ENCODE measurements around the gene NAGA.
"Not testable (repeated sequence)": the region's sequence is repeated elsewhere in the genome, so short reads cannot be mapped to it uniquely, and the experiment has no call there.

The NAGA gene

DNA sequence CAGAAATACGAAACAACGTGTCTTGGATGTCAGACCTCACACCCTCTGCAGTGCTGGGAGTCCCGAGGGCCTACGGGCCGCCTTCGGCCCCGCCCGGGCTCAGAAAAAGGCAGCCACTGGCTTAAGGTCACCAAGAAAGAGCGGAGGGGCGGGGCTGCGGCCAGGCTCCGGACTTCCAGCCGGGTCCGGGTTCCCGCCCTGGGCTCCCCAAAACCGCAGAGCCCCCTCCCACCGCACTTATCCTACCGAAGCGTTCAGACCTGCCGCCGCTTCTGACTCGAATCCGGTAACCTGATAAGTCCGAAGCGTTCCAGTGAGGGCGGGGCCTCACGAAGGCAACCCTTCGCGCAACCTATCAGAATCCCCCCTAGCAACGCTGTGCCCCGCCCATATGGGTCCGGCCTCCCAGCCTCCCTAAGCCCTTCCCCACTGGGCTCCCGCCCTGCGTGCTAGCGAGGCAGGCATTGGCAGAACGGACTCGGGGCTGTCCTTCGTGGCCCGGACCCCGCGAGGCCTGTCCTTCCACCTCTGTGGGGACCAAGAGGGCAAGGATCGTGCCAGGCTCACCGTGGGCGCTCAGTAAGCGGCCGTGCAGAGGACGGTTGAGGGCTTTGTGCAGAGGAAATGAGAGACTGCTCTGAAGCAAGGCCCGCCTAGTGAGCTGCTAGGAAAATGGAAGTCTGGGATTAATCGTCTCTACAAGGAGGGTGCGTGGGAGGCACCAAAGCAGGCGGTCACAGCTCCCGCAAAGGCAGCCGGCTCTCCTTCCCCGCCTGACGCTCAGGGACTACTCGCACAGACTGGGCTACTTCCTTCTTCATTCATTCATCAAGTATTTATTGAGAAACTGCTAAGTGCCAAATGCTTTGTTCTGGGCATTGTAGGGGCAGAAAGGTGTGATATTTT lies at the start of gene NAGA:
Gene NAGA (minus strand): TSS at position 296 of the 906 bp plus-strand sequence. CDS start 515 bp downstream, outside the sequence.
- Histone ChIP-seq H3K27me3 (replicated peaks; ENCODE audit: control insufficient read depth, insufficient read depth, low read length) (no peaks in the 10 kb centered on the region), H3K4me1 (ENCODE audit: control insufficient read depth, insufficient read depth, low read length) (peaks cover 31% of the 10 kb centered on the region), H3K9ac (ENCODE audit: low read length) (peak within 1 kb of the TSS; percentile 74), H3K9me3 (ENCODE audit: control insufficient read depth, low read length) (no peaks in the 10 kb centered on the region), H3K36me3 (ENCODE audit: control insufficient read depth, insufficient read depth, low read length, severe bottlenecking) (no peaks in the 10 kb centered on the region), H3K4me3 (ENCODE audit: low read length) (peak within 1 kb of the TSS; percentile 76)
- peak; percentile 99 for DNase-seq (ENCODE audit: low read depth)

DNA sequence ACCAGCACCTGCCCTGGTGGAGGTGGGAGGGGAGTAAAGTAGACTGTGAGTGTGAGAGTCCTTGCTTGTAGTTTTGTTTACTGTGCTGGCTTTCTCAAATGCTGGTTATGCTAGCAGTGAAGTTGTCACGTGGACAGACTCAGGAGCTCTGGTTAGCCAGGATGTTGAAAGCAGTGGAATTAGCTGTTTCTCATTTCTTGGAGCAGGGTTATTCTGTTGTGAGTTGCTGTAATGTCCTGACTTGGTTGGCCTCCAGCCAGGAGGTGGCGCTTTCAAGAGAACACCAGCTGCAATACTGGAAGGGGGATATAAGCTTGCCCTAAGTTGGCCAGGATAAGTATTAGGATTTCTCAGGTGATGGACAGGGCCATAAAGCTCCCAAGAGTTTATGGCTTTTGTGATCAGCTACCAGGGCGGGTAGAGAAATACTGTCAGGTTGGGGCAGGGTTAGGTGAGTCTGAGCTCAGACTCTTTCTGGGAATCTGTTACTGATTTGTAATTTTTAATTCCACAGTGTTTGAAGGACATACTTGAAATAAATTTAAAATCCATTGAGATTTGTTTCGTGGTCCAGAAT lies 46.3 kb upstream of the NAGA start:
- H3K4me3 ChIP-seq (ENCODE audit: low read length): no peak overlapping the region
- H3K9ac ChIP-seq (ENCODE audit: low read length): no peak overlapping the region
- H3K36me3 ChIP-seq (ENCODE audit: control insufficient read depth, insufficient read depth, low read length, severe bottlenecking): no peaks in the 10 kb centered on the region
- peaks cover 14% of the 10 kb centered on the region for H3K9me3 ChIP-seq (ENCODE audit: control insufficient read depth, low read length)
- DNase-seq (ENCODE audit: low read depth): no peak
- H3K4me1 ChIP-seq (ENCODE audit: control insufficient read depth, insufficient read depth, low read length): peaks cover 8% of the 10 kb centered on the region
- H3K27me3 ChIP-seq (replicated peaks; ENCODE audit: control insufficient read depth, insufficient read depth, low read length): no peaks in the 10 kb centered on the region

DNA sequence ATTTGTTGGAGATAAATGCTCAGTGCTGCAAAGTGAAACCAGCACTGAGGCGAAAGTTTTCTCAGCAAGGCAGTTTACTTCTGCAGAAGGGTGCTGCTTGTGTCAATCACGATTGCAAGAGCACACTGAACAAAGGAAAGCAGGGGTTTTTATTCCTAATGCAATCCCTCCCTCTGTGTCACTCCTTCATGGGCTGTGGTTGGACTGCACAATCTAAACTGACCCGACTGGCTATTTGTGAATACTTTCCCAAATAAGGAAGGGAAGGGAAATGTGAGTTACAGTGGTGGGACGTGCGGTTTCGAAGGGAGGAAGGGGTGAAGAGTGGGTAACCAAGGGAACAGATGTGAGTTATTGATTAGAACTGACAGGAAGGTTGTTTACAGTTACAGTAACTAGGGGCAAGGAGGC lies 44.8 kb upstream of the NAGA start:
- H3K4me3 ChIP-seq (ENCODE audit: low read length); H3K4me1 ChIP-seq (ENCODE audit: control insufficient read depth, insufficient read depth, low read length); H3K27me3 ChIP-seq (replicated peaks; ENCODE audit: control insufficient read depth, insufficient read depth, low read length); H3K36me3 ChIP-seq (ENCODE audit: control insufficient read depth, insufficient read depth, low read length, severe bottlenecking); DNase-seq (ENCODE audit: low read depth); H3K9ac ChIP-seq (ENCODE audit: low read length): not testable (repeated sequence)
- peaks cover 14% of the 10 kb centered on the region for H3K9me3 ChIP-seq (ENCODE audit: control insufficient read depth, low read length)

DNA sequence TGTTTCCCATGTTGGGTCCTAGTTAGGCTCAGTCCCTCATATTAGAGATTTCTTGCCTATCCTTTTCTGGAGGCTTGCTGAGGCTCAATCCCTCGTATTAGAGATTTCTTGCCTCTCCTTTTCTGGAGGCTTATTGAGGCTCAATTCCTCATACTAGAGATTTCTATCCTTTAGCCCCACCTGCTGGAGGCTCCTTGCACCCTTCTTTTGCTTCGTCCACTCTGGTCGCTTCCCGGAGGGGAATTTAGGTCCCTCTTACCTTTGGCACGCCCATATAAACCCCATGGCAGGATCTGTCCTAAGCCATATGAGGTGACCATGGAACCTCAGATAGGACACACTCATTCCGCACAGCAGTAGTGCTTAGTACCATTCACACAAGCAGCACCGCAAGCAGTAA lies 44.1 kb upstream of the NAGA start:
- Histone ChIP-seq H3K9ac (ENCODE audit: low read length) (no peak overlapping the region), H3K4me3 (ENCODE audit: low read length) (no peak overlapping the region), H3K36me3 (ENCODE audit: control insufficient read depth, insufficient read depth, low read length, severe bottlenecking) (no peaks in the 10 kb centered on the region), H3K4me1 (ENCODE audit: control insufficient read depth, insufficient read depth, low read length) (peaks cover 8% of the 10 kb centered on the region), H3K9me3 (ENCODE audit: control insufficient read depth, low read length) (peaks cover 14% of the 10 kb centered on the region), H3K27me3 (replicated peaks; ENCODE audit: control insufficient read depth, insufficient read depth, low read length) (no peaks in the 10 kb centered on the region)
- DNase-seq (ENCODE audit: low read depth): peak; percentile 15

DNA sequence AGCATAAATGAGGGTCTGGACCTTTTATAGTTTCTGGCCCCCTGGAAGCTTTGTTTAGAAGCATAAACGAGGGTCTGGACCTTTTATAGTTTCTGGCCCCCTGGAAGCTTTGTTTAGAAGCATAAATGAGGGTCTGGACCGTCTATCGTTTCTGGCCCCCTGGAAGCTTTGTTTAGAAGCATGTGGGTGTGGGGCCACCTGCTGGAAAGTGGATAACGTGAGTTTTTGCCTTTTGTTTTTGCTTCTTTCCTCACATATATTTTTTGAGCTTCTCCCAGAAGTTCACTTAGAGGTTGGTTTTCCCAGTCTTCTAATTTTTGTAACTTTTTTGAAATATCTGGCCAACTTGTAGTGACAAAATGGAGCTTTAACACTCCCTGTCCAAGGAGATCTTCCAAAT lies 42.2 kb upstream of the NAGA start:
- not testable (repeated sequence) for H3K27me3 ChIP-seq (replicated peaks; ENCODE audit: control insufficient read depth, insufficient read depth, low read length); H3K4me1 ChIP-seq (ENCODE audit: control insufficient read depth, insufficient read depth, low read length); H3K36me3 ChIP-seq (ENCODE audit: control insufficient read depth, insufficient read depth, low read length, severe bottlenecking); DNase-seq (ENCODE audit: low read depth); H3K4me3 ChIP-seq (ENCODE audit: low read length); H3K9ac ChIP-seq (ENCODE audit: low read length)
- peaks cover 14% of the 10 kb centered on the region for H3K9me3 ChIP-seq (ENCODE audit: control insufficient read depth, low read length)

DNA sequence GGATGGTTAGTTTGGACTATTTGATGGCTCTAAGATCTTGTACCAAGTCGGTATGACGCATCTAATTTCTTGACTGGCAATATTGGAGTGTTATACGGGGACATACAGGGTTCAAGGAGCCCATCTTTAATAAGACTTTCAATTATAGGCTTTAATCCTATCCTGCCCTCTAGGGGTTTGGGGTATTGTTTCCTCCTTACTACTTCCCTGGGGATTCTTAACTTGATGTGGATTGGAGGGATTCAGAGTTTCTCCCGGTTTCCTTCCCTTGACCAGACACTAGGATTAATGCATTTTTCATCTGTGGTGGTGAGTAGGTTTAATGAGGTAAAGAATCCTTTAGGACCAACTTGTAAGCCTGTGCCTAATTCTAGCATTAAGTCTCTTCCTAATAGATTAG lies 41.2 kb upstream of the NAGA start:
- DNase-seq (ENCODE audit: low read depth): no peak
- Histone ChIP-seq H3K27me3 (replicated peaks; ENCODE audit: control insufficient read depth, insufficient read depth, low read length) (no peaks in the 10 kb centered on the region), H3K9ac (ENCODE audit: low read length) (no peak overlapping the region), H3K9me3 (ENCODE audit: control insufficient read depth, low read length) (peaks cover 14% of the 10 kb centered on the region), H3K4me1 (ENCODE audit: control insufficient read depth, insufficient read depth, low read length) (peaks cover 5% of the 10 kb centered on the region), H3K4me3 (ENCODE audit: low read length) (no peak overlapping the region), H3K36me3 (ENCODE audit: control insufficient read depth, insufficient read depth, low read length, severe bottlenecking) (no peaks in the 10 kb centered on the region)

DNA sequence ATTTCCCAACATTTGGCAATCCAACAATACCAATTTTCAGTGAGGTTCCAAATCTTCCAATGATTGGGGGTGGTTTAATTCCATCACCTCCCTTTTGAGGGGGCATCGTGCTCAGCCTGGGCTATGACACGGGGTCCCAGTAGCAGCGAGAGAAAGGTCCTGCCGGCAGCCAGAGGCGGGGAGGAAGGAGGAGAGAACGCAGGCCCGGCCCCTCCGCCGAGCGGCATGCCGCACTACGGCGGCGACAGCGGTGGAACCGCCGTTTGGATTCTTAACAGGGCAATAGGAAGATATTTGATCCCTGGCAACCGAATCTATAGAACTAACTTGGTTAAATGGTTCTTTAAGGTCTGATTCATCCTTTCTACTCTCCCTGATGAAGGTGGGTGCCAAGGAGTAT lies 38.2 kb upstream of the NAGA start:
- Histone ChIP-seq H3K4me3 (ENCODE audit: low read length) (no peak overlapping the region), H3K27me3 (replicated peaks; ENCODE audit: control insufficient read depth, insufficient read depth, low read length) (no peaks in the 10 kb centered on the region), H3K9ac (ENCODE audit: low read length) (no peak overlapping the region), H3K4me1 (ENCODE audit: control insufficient read depth, insufficient read depth, low read length) (no peaks in the 10 kb centered on the region), H3K36me3 (ENCODE audit: control insufficient read depth, insufficient read depth, low read length, severe bottlenecking) (no peaks in the 10 kb centered on the region), H3K9me3 (ENCODE audit: control insufficient read depth, low read length) (peaks cover 14% of the 10 kb centered on the region)
- no peak for DNase-seq (ENCODE audit: low read depth)

DNA sequence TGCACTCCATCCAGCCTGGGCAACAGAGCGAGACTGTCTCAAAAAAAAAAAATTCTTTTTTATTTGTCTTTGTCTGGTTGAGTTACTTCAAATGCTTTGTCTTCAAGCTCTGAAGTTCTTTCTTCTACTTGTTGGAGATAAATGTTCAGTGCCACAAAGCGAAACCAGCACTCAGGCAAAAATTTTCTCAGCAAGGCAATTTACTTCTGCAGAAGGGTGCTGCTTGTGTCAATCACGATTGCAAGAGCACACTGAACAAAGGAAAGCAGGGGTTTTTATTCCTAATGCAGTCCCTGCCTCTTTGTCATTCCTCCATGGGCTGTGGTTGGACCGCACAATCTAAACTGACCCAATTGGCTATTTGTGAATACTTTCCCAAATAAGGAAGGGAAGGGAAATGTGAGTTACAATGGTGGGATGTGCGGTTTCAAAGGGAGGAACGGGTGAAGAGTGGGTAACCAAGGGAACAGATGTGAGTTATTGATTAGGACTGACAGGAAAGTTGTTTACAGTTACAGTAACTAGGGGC lies 33.8 kb upstream of the NAGA start:
- H3K27me3 ChIP-seq (replicated peaks; ENCODE audit: control insufficient read depth, insufficient read depth, low read length); DNase-seq (ENCODE audit: low read depth); H3K36me3 ChIP-seq (ENCODE audit: control insufficient read depth, insufficient read depth, low read length, severe bottlenecking); H3K4me1 ChIP-seq (ENCODE audit: control insufficient read depth, insufficient read depth, low read length); H3K9ac ChIP-seq (ENCODE audit: low read length): not testable (repeated sequence)
- Histone ChIP-seq H3K4me3 (ENCODE audit: low read length) (peak overlapping the region; percentile 44), H3K9me3 (ENCODE audit: control insufficient read depth, low read length) (peaks cover 31% of the 10 kb centered on the region)

DNA sequence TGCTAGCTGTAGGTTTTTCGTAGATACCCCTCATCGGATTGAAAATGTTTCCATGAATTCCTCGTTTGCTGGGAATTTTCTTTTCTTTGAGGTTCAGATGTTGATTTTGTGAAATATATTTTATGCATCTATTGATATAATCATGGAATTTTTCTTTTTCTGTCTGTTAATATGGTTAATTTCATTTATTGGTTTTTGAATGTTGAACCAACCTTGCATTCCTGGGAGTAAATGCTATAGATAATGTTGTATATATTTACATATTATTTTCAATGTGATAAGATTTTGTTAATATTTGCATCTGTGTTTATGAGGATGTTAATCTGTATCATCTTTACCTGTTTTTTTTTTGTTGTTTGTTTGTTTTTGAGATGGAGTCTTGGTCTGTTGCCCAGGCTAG lies 30.6 kb upstream of the NAGA start:
- Histone ChIP-seq H3K9me3 (ENCODE audit: control insufficient read depth, low read length) (peaks cover 31% of the 10 kb centered on the region), H3K4me3 (ENCODE audit: low read length) (no peak overlapping the region)
- no peak for DNase-seq (ENCODE audit: low read depth)

DNA sequence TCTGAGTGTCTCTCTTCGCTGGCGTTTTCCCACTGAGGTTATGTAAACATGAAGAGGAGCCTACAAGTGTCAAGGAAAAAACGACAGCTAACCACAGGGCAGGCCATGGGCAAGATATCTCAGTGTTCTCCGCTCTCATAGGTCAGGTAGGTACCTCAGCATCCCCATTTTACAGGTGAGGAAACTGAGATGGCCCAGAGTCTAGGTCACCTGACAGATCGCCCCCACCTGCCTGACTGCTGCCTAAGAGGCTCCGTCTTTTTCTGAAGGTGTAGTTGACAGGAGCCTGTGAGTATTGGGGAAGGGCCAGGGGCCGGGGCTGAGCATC lies 20.8 kb upstream of the NAGA start:
- Histone ChIP-seq H3K4me3 (ENCODE audit: low read length) (peak overlapping the region; percentile 96), H3K27me3 (replicated peaks; ENCODE audit: control insufficient read depth, insufficient read depth, low read length) (no peaks in the 10 kb centered on the region), H3K36me3 (ENCODE audit: control insufficient read depth, insufficient read depth, low read length, severe bottlenecking) (peaks cover 9% of the 10 kb centered on the region), H3K4me1 (ENCODE audit: control insufficient read depth, insufficient read depth, low read length) (peaks cover 14% of the 10 kb centered on the region), H3K9me3 (ENCODE audit: control insufficient read depth, low read length) (no peaks in the 10 kb centered on the region), H3K9ac (ENCODE audit: low read length) (peak overlapping the region; percentile 74)
- no peak for DNase-seq (ENCODE audit: low read depth)

More for the DNA sequence above, 30.6 kb upstream of the NAGA start:
- Histone ChIP-seq H3K27me3 (replicated peaks; ENCODE audit: control insufficient read depth, insufficient read depth, low read length) (no peaks in the 10 kb centered on the region), H3K4me1 (ENCODE audit: control insufficient read depth, insufficient read depth, low read length) (no peaks in the 10 kb centered on the region), H3K9ac (ENCODE audit: low read length) (no peak overlapping the region), H3K36me3 (ENCODE audit: control insufficient read depth, insufficient read depth, low read length, severe bottlenecking) (no peaks in the 10 kb centered on the region)

DNA sequence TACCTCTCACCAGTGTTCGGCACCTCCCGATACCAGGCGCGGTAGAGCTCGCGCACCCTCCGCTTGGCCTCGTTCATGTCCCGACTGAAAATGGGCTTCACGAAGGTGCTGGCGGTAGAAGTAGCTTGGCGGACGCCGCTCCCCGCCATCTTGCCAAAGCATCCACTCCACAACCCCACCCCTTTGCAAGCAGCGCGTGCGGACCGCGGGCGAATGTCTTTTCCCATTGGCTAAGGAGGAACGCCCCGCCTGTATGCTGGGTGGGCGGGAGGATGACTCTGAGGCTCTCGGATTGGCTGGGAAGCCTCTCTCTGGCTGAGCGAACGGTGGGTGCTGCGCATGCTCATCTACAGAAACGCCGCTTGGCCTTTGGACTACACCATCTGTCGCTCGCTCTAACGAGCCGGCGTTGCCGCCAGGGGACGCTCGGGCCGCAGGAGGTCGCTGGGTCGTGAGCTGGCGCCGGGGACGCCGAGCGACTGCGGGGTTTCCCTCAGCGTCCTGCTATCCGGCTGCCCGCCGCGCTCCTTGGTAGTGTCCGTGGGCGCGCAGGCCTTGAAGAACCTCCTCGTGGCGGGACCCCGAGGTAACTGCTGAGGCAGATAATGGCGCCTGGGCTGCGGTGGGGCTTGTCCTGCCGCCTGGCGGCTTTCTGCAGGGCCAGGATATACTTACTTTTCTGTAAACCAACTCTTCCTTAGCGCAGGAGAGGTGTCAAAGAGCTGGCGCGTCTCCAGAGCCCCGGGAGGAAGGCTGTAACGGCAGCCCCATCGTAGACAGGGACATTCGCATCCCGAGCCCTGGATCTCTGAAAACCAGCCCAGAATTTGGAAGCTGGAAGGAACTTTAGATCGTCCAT lies 20.2 kb upstream of the NAGA start, which contains the start of gene NDUFA6:
Gene NDUFA6 (minus strand): TSS at position 177 of the 859 bp plus-strand sequence. CDS start 28 bp downstream, at position 149.
- Histone ChIP-seq H3K27me3 (replicated peaks; ENCODE audit: control insufficient read depth, insufficient read depth, low read length) (no peaks in the 10 kb centered on the region), H3K9me3 (ENCODE audit: control insufficient read depth, low read length) (no peaks in the 10 kb centered on the region), H3K4me3 (ENCODE audit: low read length) (peak within 1 kb of the TSS; percentile 96), H3K4me1 (ENCODE audit: control insufficient read depth, insufficient read depth, low read length) (peaks cover 14% of the 10 kb centered on the region), H3K9ac (ENCODE audit: low read length) (peak within 1 kb of the TSS; percentile 95), H3K36me3 (ENCODE audit: control insufficient read depth, insufficient read depth, low read length, severe bottlenecking) (peaks cover 15% of the 10 kb centered on the region)
- peak; percentile 100 for DNase-seq (ENCODE audit: low read depth)

All from adipocyte (in vitro differentiated cells).